ENCODE results near the gene FLYWCH2. TPM values are rescaled to one million over a fixed set of nuclear protein-coding genes. Genes with fewer than 3 reads are reported as not detected.
A peak's percentile ranks its signal among the peaks of the same experiment; 100 is the strongest.

FLYWCH2 gene
- total and polyA plus RNA-seq, 2 of the 13 experiments (the other 11 are each of a cell fraction or from before 2014, with no cell fraction given), result 16.9 to 19.8 TPM

- FAIRE-seq, result peak; percentile 76
- TF ChIP-seq RXRB (CRISPR knock-in tag; IDR thresholded peaks at IDR 0.05; ENCODE audit: borderline replicate concordance) (peak; percentile 51; the same call in 1 of the 2 replicates), ZFP91 (CRISPR knock-in tag; IDR thresholded peaks at IDR 0.05; ENCODE audit: borderline replicate concordance) (peak; percentile 62; the same call in 1 of the 2 replicates), CREB1 (IDR thresholded peaks at IDR 0.05) (peak; percentile 74), CREB1 (CRISPR knock-in tag; IDR thresholded peaks at IDR 0.05) (no peak), ZFY (CRISPR knock-in tag; IDR thresholded peaks at IDR 0.05) (peak; percentile 83), ZBTB10 (CRISPR knock-in tag; IDR thresholded peaks at IDR 0.05; ENCODE audit: borderline replicate concordance) (0 out of 2 replicates have a peak, but pooled peaks have one; percentile 24), ZNF280B (CRISPR knock-in tag; IDR thresholded peaks at IDR 0.05; ENCODE audit: borderline replicate concordance) (no peak), HOXA5 (CRISPR knock-in tag; IDR thresholded peaks at IDR 0.05) (peak; percentile 35; the same call in 1 of the 2 replicates), ARNT (IDR thresholded peaks at IDR 0.05) (no peak), HNRNPK (IDR thresholded peaks at IDR 0.05; ENCODE audit: low read depth, low read length, poor library complexity, severe bottlenecking) (peak; percentile 62), ZNF24 (IDR thresholded peaks at IDR 0.05) (0 out of 2 replicates have a peak, but pooled peaks have one; percentile 18), ZNF496 (CRISPR knock-in tag; IDR thresholded peaks at IDR 0.05; ENCODE audit: insufficient replicate concordance) (no peak), KDM5A (IDR thresholded peaks at IDR 0.05; ENCODE audit: borderline replicate concordance, low read length) (peak; percentile 72; the same call in 1 of the 2 replicates), RARA (CRISPR knock-in tag; IDR thresholded peaks at IDR 0.05) (0 out of 2 replicates have a peak, but pooled peaks have one; percentile 26), LBX2 (CRISPR knock-in tag; IDR thresholded peaks at IDR 0.05; ENCODE audit: borderline replicate concordance) (no peak), HDAC1 (CRISPR knock-in tag; IDR thresholded peaks at IDR 0.05) (peak; percentile 57; the same call in 1 of the 2 replicates)
Observed at GRCh38 chr16:2911638-2912329, 28.8 kb downstream of the FLYWCH2 start, which contains the start of gene FLYWCH1. TSS of gene FLYWCH1 (plus strand) at chr16:2911931. CDS start at chr16:2929686, 17,755 bp downstream.

More at GRCh38 chr16:2911638-2912329, 28.8 kb downstream of the FLYWCH2 start, which contains the start of gene FLYWCH1:
- DNase-seq (ENCODE audit: low spot score) (peak; percentile 92), ATAC-seq (peak; percentile 93)
- ChIA-PET POLR2A (interaction anchor here (0.6 to 2.2 kb wide), 10 partner anchors 13 to 160 kb away, joined by 3 to 27 read pairs (median 4); partner anchors contain the start of genes FLYWCH2, PKMYT1, SRRM2 and ZG16B), CTCF (ENCODE audit: low intra/inter-chr PET ratio, low total read pairs) (no interaction called here)
- WGBS (ENCODE audit: low lambda C conversion rate), result 0% methylated on average over 19 of the region's 85 CpGs
- H3K27ac ChIP-seq (ENCODE audit: extremely low read length, insufficient read depth, low read length), result peak within 1 kb of the TSS; percentile 44
- H3K79me2 ChIP-seq (ENCODE audit: insufficient read depth, low read length), result peaks cover 7% of the 10 kb centered on the region
- H3K4me3 ChIP-seq (replicated peaks in 1 of 3; ENCODE audit: insufficient read depth in 1 of 3, low read depth in 2 of 3, low read length in 3 of 3), result peak within 1 kb of the TSS; percentile 65 to 76 (median 76)
- peaks cover 3% of the 10 kb centered on the region in 2 experiments; a peak in 2 of 5 replicates for H3K36me3 ChIP-seq (replicated peaks in 1 of 2; ENCODE audit: control insufficient read depth in 1 of 2, insufficient read depth in 2 of 2, low read length in 2 of 2)
- no peaks in the 10 kb centered on the region for H4K20me1 ChIP-seq (ENCODE audit: insufficient read depth, low read length)
- no TSS peak for BruUV-seq (replicated peaks)
- no peaks in the 10 kb centered on the region; a peak in 1 of 5 replicates for H3K27me3 ChIP-seq (ENCODE audit: control insufficient read depth in 1 of 2, insufficient read depth in 2 of 2, low read length in 2 of 2)
- intact Hi-C loops (cut with micrococcal nuclease; ENCODE audit: unreplicated experiment), result loop anchor here (5.0 kb wide), 1 partner anchor 44 kb away; no protein-coding TSS in a partner anchor
- H3K4me2 ChIP-seq (ENCODE audit: low read depth, low read length), result peak within 1 kb of the TSS; percentile 85
- in situ Hi-C loops (cut with HindIII; ENCODE audit: extremely low pct_ligation_motif_present, low pct_unique_long_range_greater_than_20kb), result loop anchor here (5.0 kb wide), 2 partner anchors 39 to 74 kb away; no protein-coding TSS in a partner anchor
- H3K9ac ChIP-seq (ENCODE audit: insufficient read depth, low read depth, low read length), result peak within 1 kb of the TSS; percentile 77
- H3K9me3 ChIP-seq (ENCODE audit: low read length), result no peaks in the 10 kb centered on the region
- H3K4me1 ChIP-seq (ENCODE audit: insufficient read depth, low read length), result peaks cover 18% of the 10 kb centered on the region
- H2AFZ ChIP-seq (ENCODE audit: low read length), result peak within 1 kb of the TSS; percentile 48

All from HepG2 (cell line).